Esophagus muscularis mucosa (tissue), 4 donors: Measurements from ENCODE around the gene LRSAM1.

Source experiments
- CTCF ChIP-seq, 3 experiments: fragments of 200-600 bp in 2 of 3; fragments of 450-650 bp in 1 of 3; sonication (generic) in 2 of 3; IDR thresholded peaks; one replicate each; pipeline ENCODE4 v1.5.1; 2017 to 2019; ENCODE audit warnings: antibody characterized with exemption in 3 of 3, mild to moderate bottlenecking in 2 of 3, moderate library complexity in 1 of 3
- EP300 ChIP-seq: sonication (generic); formaldehyde crosslinking; IDR thresholded peaks from one replicate; pipeline ENCODE4 v1.6.1; 2017; ENCODE audit warnings: antibody characterized with exemption
- POLR2AphosphoS5 ChIP-seq, 2 donors: sonication (generic); formaldehyde crosslinking; IDR thresholded peaks; one replicate each; pipeline ENCODE4 v1.6.1; 2017; ENCODE audit warnings: antibody characterized with exemption in 2 of 2

GRCh38 chr9:127516835-127517607, 65.7 kb downstream of the LRSAM1 start:
- TF ChIP-seq CTCF (IDR thresholded peaks at IDR 0.05): no peak
- TF ChIP-seq EP300: no peak
- TF ChIP-seq POLR2AphosphoS5 (IDR thresholded peaks at IDR 0.05): no peak
